Endothelial cell of umbilical vein (primary cell): ENCODE data around the gene FBXO44.

Source experiments
- EZH2 ChIP-seq: IDR thresholded peaks from 2 replicates; pipeline ENCODE4 v1.6.1; 2012; ENCODE audit warnings: borderline replicate concordance, low read depth, mild to moderate bottlenecking, moderate library complexity, low read length, inconsistent platforms; ENCODE audit not compliant: severe bottlenecking
- FOS ChIP-seq: IDR thresholded peaks from 2 replicates; pipeline ENCODE4 v1.6.1; 2011; ENCODE audit warnings: mild to moderate bottlenecking, low read length, moderate library complexity, borderline replicate concordance; ENCODE audit not compliant: insufficient read depth
- JUN ChIP-seq: IDR thresholded peaks from 2 replicates; pipeline ENCODE4 v1.6.1; 2011; ENCODE audit warnings: borderline replicate concordance, low read depth; ENCODE audit not compliant: insufficient read length, insufficient read depth
- MYC ChIP-seq: IDR thresholded peaks from one replicate; pipeline ENCODE4 v1.6.1; 2011; ENCODE audit warnings: mild to moderate bottlenecking, low read depth, low read length
- POLR2A ChIP-seq: IDR thresholded peaks from 2 replicates; pipeline ENCODE4 v1.6.1; 2012; ENCODE audit warnings: low read depth, mild to moderate bottlenecking, control low read depth, low read length
- TF ChIP-seq, protein P1 (sequence below), 2 donors: IDR thresholded peaks; 1 replicate in 1 of 2; 2 replicates in 1 of 2; pipeline ENCODE4 v1.5.1; 2011; ENCODE audit warnings: low read length in 2 of 2, mild to moderate bottlenecking in 2 of 2, moderate library complexity in 2 of 2, control low read depth in 1 of 2, inconsistent platforms in 1 of 2, low read depth in 1 of 2; ENCODE audit not compliant: insufficient read depth in 1 of 2; ENCODE audit errors: extremely low read depth in 1 of 2

DNA sequence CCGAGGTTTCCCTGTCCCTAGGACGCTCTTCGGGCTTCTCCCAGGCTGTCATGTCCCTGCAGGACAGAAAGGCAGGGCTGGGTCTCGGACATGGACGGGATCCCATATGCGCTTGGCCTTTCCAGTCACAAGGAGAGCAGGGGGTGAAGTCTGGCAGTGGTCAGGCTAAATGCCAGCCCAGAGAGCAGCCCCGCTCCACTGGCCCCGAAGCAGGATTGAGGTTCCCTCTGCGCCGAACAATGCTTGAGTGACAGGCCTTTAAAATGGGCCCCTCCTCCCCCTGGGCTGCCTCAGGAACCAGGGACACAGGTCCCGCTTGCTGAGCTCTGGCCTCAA is 49.5 kb downstream of the FBXO44 start:
- TF ChIP-seq EZH2 (no peak), MYC (no peak), FOS (no peak), POLR2A (no peak), JUN (no peak)
- TF ChIP-seq, protein P1, sequence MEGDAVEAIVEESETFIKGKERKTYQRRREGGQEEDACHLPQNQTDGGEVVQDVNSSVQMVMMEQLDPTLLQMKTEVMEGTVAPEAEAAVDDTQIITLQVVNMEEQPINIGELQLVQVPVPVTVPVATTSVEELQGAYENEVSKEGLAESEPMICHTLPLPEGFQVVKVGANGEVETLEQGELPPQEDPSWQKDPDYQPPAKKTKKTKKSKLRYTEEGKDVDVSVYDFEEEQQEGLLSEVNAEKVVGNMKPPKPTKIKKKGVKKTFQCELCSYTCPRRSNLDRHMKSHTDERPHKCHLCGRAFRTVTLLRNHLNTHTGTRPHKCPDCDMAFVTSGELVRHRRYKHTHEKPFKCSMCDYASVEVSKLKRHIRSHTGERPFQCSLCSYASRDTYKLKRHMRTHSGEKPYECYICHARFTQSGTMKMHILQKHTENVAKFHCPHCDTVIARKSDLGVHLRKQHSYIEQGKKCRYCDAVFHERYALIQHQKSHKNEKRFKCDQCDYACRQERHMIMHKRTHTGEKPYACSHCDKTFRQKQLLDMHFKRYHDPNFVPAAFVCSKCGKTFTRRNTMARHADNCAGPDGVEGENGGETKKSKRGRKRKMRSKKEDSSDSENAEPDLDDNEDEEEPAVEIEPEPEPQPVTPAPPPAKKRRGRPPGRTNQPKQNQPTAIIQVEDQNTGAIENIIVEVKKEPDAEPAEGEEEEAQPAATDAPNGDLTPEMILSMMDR (IDR thresholded peaks at IDR 0.05; ENCODE audit: extremely low read depth in 1 of 2, insufficient read depth in 1 of 2, low read depth in 1 of 2, low read length in 2 of 2), result no peak
